Endothelial cell of umbilical vein (primary cell): ENCODE results near the gene AQP12A. TPM values are rescaled to one million over a fixed set of nuclear protein-coding genes. Genes with fewer than 3 reads are reported as not detected.
"Not testable (repeated sequence)": the region's sequence is repeated elsewhere in the genome, so short reads cannot be mapped to it uniquely, and the experiment has no call there.

Experiments
- BruUV-seq: library from RNA; stranded (reverse); fragments of 400-500 nt; replicated peaks from 2 replicates; lab custom pipeline; 2021; lab: Mats Ljungman, UMichigan
- CTCF ChIA-PET: fragments of 300-600, 350-600 bp; sonication (Branson Sonifier 250); formaldehyde crosslinking; loops from one replicate; lab custom pipeline; 2021; ENCODE audit warnings: antibody characterized with exemption, inconsistent platforms; lab: Charles Lee
- POLR2A ChIA-PET: fragments of 300-600, 350-600 bp; sonication (Branson Sonifier 250); formaldehyde crosslinking; loops from one replicate; lab custom pipeline; 2021; ENCODE audit warnings: antibody characterized with exemption, inconsistent platforms; lab: Charles Lee
- DNase-seq: peaks from one replicate; pipeline ENCODE4 v3.0.0-alpha.2; 2011; ENCODE audit warnings: low read depth, low spot score
- FAIRE-seq: peaks from 2 replicates; lab custom pipeline; 2011; peaks lifted over from hg19 to GRCh38; lab: Jason Lieb, UNC
- H2AFZ ChIP-seq: 2 replicates; pipeline ENCODE4 v1.6.0; 2012; ENCODE audit warnings: low read depth, low read length, control low read depth, inconsistent platforms
- H3K27ac ChIP-seq: 2 replicates; pipeline ENCODE4 v1.5.1; 2011; ENCODE audit warnings: low read depth, mild to moderate bottlenecking, control low read depth, low read length, moderate library complexity; ENCODE audit not compliant: insufficient read depth
- H3K27me3 ChIP-seq, 2 experiments: 2 replicates each; pipeline versions ENCODE4 v1.6.0 to v1.6.1; 2011; ENCODE audit warnings: low read length in 2 of 2, mixed read lengths in 1 of 2; ENCODE audit not compliant: control insufficient read depth in 2 of 2, insufficient read depth in 2 of 2
- H3K36me3 ChIP-seq, 2 experiments: 2 replicates in 1 of 2; 3 replicates in 1 of 2; pipeline ENCODE4 v1.5.1; 2011; ENCODE audit warnings: low read length in 2 of 2, mild to moderate bottlenecking in 1 of 2, moderate library complexity in 1 of 2; ENCODE audit not compliant: control insufficient read depth in 2 of 2, insufficient read depth in 2 of 2; ENCODE audit errors: extremely low read depth in 1 of 2
- H3K4me1 ChIP-seq: 3 replicates; pipeline ENCODE4 v1.5.1; 2011; ENCODE audit warnings: mild to moderate bottlenecking, low read length; ENCODE audit not compliant: control insufficient read depth, insufficient read depth; ENCODE audit errors: extremely low read depth
- H3K4me2 ChIP-seq: 2 replicates; pipeline ENCODE4 v1.6.1; 2011; ENCODE audit warnings: low read length, control low read depth, mixed read lengths; ENCODE audit not compliant: insufficient read depth
- H3K4me3 ChIP-seq, 3 experiments: fragments of 200-600 bp in 1 of 3; sonication (generic), shearing (Covaris generic) in 1 of 3; replicated peaks in 1 of 3; 2 replicates each; pipeline ENCODE4 v1.5.1; 2011 to 2016; ENCODE audit warnings: control low read depth in 3 of 3, low read length in 3 of 3, mild to moderate bottlenecking in 2 of 3, inconsistent platforms in 1 of 3, low read depth in 1 of 3, moderate library complexity in 1 of 3; ENCODE audit not compliant: insufficient read depth in 1 of 3
- H3K79me2 ChIP-seq: 2 replicates; pipeline ENCODE4 v1.6.0; 2012; ENCODE audit warnings: low read length, inconsistent platforms; ENCODE audit not compliant: control insufficient read depth, insufficient read depth
- H3K9ac ChIP-seq: replicated peaks from 2 replicates; pipeline ENCODE3; 2011; ENCODE audit warnings: low read length, control low read depth; ENCODE audit not compliant: insufficient read depth; ENCODE audit errors: extremely low read depth
- H3K9me1 ChIP-seq: replicated peaks from 3 replicates; pipeline ENCODE4 v1.6.0; 2011; ENCODE audit warnings: mild to moderate bottlenecking, low read length; ENCODE audit not compliant: control insufficient read depth, insufficient read depth; ENCODE audit errors: extremely low read depth
- H3K9me3 ChIP-seq: replicated peaks from 2 replicates; pipeline ENCODE4 v1.5.1; 2012; ENCODE audit warnings: low read length, inconsistent platforms; ENCODE audit not compliant: control insufficient read depth, insufficient read depth
- H4K20me1 ChIP-seq: replicated peaks from 2 replicates; pipeline ENCODE3; 2011; ENCODE audit warnings: mild to moderate bottlenecking, low read length; ENCODE audit not compliant: control insufficient read depth, insufficient read depth; ENCODE audit errors: extremely low read depth
- dilution Hi-C: fragments of 300-500 bp; cut with MboI; formaldehyde crosslinking; loops from one replicate; pipeline ENCODE4 v1.15.0; 2019; ENCODE audit warnings: low sequenced_read_pairs; ENCODE audit not compliant: extremely low pct_ligation_motif_present
- intact Hi-C: fragments of 100-400 bp; cut with micrococcal nuclease; formaldehyde crosslinking; loops from one replicate; pipeline ENCODE4 v1.10.0; 2022
- polyA plus RNA-seq, 4 experiments: library from polyadenylated mRNA; depleted of rRNA in 3 of 4; stranded (reverse) in 3 of 4; unstranded in 1 of 4; fragments of >200 nt; gene quantifications; 2 replicates each; pipeline versions ENCODE4 v1.2.1 to v1.2.3, GENCODE V29; 2011 to 2012; ENCODE audit warnings: missing spikeins in 1 of 4
- total RNA-seq: library from RNA; stranded (reverse); gene quantifications from 2 replicates; pipeline ENCODE4 v1.2.3, GENCODE V29; 2021

Gene AQP12A
- total and polyA plus RNA-seq, 2 donors (not counting 3 experiments of a cell fraction or from before 2014, with no cell fraction given), result not detected

DNA sequence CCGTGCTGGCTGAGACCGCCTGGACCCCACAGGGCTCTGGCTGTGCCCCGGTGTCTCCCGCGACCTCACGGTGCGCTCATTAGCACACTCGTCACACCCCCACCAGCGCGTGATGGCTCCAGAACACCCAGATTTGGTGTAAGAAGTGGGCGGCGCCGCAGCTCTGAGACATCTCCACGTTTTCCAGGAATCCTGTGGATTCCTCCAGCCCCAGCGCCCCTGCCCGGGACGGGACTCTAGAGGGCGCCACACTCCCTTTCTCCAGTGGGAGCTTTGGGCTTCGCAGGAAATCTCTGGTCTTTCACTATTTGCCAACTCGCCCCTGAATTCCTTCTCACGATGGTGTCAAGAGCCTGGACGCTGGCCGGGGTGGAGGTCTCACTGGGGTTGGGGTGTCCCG is 16.3 kb upstream of the AQP12A start:
- H3K27me3 ChIP-seq, H3K9me3 ChIP-seq, H3K9me1 ChIP-seq, BruUV-seq, H3K79me2 ChIP-seq, H3K9ac ChIP-seq, intact Hi-C loops, H4K20me1 ChIP-seq, POLR2A ChIA-PET, H3K36me3 ChIP-seq, dilution Hi-C loops, CTCF ChIA-PET, H3K4me2 ChIP-seq, H3K4me3 ChIP-seq, H3K4me1 ChIP-seq, H2AFZ ChIP-seq, DNase-seq, H3K27ac ChIP-seq: not testable (repeated sequence)
- peak; percentile 94 for FAIRE-seq

DNA sequence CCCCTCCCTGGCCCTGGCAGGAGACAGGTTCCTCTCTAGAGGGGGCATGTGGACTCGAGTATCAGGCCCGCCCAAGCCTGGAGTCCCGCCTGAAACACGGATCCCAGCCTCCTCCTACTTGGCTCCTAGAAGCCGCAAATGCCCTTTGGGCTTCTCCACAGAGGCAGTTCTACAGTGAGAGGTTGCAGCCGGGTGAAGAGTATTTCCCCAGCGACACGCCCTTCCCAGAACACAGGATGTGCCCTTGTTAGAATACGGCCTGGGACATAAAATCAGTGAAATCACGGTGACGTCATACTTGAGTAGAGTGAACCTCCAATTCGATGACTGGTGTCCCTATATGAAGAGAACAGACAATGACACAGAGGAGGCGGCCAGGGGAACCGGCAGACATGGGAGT is 13.6 kb upstream of the AQP12A start:
- H3K9me3 ChIP-seq, H3K4me1 ChIP-seq, H3K9me1 ChIP-seq, H3K9ac ChIP-seq, H3K79me2 ChIP-seq, H2AFZ ChIP-seq, BruUV-seq, H4K20me1 ChIP-seq, FAIRE-seq, H3K4me2 ChIP-seq, POLR2A ChIA-PET, DNase-seq, CTCF ChIA-PET, H3K4me3 ChIP-seq, H3K27ac ChIP-seq, H3K36me3 ChIP-seq, dilution Hi-C loops, intact Hi-C loops, H3K27me3 ChIP-seq: not testable (repeated sequence)

DNA sequence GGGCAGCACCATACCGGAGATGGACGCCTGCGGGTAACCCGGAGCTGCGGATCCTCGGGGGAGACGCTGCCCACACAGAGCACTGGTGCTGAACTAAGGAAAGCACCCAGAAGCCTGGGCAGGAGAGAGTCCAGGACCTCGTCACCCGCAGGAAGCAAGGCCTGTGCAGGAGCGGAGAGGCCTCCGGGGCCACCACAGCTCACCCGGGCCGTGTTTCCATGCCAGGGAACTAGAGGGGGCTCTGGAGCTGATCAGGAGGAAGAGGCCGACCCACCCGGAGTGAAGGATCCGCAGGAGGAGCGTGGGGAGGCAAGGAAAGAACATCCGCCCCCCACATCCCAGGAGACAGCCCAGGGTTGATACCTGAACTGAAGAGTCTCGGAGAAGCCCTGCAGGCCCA is 12.8 kb upstream of the AQP12A start:
- H3K27ac ChIP-seq, H3K36me3 ChIP-seq, DNase-seq, H3K79me2 ChIP-seq, H3K4me3 ChIP-seq, H3K27me3 ChIP-seq, H3K9ac ChIP-seq, POLR2A ChIA-PET, H3K9me1 ChIP-seq, CTCF ChIA-PET, dilution Hi-C loops, H3K4me1 ChIP-seq, BruUV-seq, H2AFZ ChIP-seq, H4K20me1 ChIP-seq, H3K9me3 ChIP-seq, intact Hi-C loops, FAIRE-seq, H3K4me2 ChIP-seq: not testable (repeated sequence)

DNA sequence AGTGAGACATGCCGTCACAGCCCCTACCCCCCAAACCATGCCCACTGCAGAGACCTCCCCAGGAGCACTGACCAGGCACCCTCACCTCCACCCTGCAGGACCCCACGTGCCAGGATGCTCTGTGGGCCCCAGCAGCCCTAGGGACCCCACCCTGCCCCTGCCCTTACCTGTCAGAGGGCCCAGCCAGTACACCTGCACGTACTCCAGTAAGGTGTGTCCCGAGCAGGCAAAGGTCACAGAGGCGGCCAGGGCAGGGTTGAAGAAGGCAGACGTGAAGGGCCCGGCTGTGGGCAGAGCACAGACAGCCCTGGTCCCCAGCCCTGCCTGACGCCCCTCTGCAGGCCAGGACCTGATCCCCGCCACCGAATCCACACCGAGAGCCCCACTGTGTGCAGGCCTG is 11.5 kb upstream of the AQP12A start:
- H3K9me3 ChIP-seq, H3K36me3 ChIP-seq, H3K4me2 ChIP-seq, H3K4me1 ChIP-seq, H3K4me3 ChIP-seq, H4K20me1 ChIP-seq, DNase-seq, H2AFZ ChIP-seq, H3K9ac ChIP-seq, FAIRE-seq, BruUV-seq, H3K79me2 ChIP-seq, POLR2A ChIA-PET, H3K9me1 ChIP-seq, dilution Hi-C loops, CTCF ChIA-PET, intact Hi-C loops, H3K27me3 ChIP-seq, H3K27ac ChIP-seq: not testable (repeated sequence)
